HG02588 (cell line): ENCODE measurements around the gene SET.
"Not testable (repeated sequence)": the region's sequence is repeated elsewhere in the genome, so short reads cannot be mapped to it uniquely, and the experiment has no call there.

Experiments used
- ATAC-seq: cut with Tn5 transposase; IDR thresholded peaks from one replicate; pipeline ENCODE4 v1.9.1; 2021; ENCODE audit warnings: mild to moderate bottlenecking, moderate library complexity; ENCODE audit not compliant: unreplicated experiment

SET gene, protein sequence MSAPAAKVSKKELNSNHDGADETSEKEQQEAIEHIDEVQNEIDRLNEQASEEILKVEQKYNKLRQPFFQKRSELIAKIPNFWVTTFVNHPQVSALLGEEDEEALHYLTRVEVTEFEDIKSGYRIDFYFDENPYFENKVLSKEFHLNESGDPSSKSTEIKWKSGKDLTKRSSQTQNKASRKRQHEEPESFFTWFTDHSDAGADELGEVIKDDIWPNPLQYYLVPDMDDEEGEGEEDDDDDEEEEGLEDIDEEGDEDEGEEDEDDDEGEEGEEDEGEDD

DNA sequence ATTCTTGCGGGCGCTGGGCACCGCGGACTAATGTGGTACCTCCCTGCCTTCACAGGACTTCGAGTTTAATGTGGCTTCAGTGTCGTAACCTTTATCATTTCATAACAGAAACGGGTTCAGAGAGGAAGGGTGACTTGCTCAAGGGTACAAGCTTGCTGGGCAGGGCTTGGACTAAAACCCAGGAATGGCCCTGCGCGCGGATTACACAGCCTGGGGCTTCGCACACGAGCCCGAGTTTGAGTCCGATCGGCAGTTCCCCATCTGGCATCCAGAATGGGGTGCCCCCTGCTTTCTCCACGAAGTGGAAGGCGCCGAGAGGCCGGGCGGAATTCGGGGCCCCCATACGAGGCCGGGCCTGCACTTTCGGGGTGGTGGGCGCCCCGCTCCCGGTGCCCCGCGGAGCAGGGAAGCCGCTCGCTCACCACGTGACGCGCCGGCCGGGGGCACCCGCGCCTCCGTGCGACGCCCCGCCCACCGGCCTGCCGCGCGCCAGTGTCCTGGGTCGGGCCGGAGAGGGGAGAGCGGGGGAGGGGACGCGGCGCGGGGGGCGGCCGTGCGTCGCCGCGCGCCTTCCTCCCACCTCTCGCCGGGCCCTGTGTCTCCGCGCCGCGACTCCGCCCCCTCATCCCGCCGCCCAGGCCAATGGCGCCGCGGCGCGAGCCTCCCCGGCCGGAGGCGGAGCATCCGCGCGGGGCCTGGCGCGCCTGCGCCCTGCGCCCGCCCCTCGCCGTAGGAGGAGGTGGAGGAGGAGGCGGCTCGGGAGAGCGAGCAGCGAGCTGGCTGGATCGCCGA, at the start of gene SET:
Gene SET, plus strand, starts transcription at position 722 of the 792 bp plus-strand sequence. CDS start 361 bp downstream, outside the sequence.
- peak; percentile 62 for ATAC-seq

GRCh38 chr9:128640603-128641002, 48.4 kb upstream of the SET start:
- no peak for ATAC-seq

DNA sequence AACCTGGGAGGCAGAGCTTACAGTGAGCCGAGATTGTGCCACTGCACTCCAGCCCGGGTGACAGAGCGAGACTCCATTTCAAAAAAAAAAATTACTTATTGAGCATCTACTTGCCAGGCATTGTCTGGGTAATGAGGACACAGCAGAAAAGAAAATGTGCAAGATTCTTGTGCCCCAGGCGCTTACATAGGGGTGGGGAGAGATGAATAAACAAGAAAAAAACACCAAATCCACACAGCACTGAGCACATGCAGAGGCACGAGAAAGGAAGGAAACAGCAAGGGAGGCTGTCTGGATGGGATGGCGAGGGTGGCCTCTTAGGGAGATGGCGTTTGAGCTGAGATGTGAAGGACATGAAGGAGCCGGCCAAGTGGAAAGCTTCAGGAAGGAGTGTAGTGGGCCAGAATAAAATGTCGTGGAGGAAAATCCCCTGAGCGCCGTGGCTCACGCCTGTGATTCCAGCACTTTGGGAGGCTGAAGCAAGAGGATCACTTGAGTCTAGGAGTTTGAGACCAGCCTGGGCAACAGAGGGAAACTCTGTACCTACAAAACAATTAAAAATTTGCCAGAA, 46.3 kb upstream of the SET start:
- no peak for ATAC-seq

GRCh38 chr9:128643519-128644300, 45.3 kb upstream of the SET start:
- peak; percentile 68 for ATAC-seq

- not testable (repeated sequence) for ATAC-seq
Observed at GRCh38 chr9:128648206-128648605, 40.8 kb upstream of the SET start.

DNA sequence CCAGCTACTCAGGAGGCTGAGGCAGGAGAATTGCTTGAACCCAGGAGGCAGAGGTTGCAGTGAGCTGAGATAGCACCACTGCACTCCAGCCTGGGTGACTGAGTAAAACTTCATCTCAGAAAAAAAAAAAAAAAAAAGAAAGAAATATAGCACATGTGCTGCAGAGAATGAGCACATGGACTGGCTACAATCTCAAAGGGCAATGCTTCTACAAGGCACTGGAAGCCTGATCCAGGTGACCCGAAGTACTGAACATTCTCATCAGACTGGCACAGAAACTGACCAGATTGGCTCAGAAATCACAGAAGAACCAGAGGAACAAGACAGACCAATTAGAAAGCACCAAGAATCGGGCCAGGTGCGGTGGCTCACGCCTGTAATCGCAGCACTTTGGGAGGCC, 37.2 kb upstream of the SET start:
- no peak for ATAC-seq

DNA sequence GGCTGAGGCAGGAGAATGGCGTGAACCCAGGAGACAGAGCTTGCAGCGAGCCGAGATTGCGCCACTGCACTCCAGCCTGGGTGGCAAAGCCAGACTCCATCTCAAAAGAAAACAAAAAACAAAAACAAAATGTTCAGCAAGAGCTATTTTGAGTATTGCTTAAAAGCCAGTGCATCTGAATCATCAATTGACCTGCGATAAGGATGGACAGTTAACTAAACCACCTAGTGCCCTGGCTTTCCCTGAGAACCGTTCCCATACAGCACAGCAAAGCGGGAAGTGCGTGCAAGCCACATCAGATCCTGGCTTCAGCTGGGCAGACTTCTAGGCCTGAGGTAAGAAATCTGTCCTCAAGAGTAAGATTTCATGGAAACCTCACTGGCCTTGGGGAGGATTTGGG, 35.1 kb upstream of the SET start:
- no peak for ATAC-seq

DNA sequence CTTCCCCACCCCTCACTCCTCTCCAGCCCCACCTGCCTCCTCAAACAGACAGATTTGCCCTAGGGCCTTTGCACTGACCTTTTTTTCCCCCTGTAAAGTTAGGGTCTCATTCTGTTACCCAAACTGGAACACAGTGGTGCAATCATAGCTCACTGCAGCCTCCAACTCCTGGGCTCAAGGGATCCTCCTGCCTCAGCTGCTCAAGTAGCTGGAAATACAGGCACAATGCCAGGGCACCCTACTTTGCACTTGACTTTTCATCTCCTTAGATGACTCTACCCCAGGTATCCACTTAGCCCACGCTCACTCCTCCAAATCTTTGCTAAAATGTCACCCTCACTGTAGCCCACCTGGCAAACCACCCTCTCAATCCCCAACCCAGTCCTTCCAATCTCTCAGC, 34.5 kb upstream of the SET start:
- no peak for ATAC-seq

DNA sequence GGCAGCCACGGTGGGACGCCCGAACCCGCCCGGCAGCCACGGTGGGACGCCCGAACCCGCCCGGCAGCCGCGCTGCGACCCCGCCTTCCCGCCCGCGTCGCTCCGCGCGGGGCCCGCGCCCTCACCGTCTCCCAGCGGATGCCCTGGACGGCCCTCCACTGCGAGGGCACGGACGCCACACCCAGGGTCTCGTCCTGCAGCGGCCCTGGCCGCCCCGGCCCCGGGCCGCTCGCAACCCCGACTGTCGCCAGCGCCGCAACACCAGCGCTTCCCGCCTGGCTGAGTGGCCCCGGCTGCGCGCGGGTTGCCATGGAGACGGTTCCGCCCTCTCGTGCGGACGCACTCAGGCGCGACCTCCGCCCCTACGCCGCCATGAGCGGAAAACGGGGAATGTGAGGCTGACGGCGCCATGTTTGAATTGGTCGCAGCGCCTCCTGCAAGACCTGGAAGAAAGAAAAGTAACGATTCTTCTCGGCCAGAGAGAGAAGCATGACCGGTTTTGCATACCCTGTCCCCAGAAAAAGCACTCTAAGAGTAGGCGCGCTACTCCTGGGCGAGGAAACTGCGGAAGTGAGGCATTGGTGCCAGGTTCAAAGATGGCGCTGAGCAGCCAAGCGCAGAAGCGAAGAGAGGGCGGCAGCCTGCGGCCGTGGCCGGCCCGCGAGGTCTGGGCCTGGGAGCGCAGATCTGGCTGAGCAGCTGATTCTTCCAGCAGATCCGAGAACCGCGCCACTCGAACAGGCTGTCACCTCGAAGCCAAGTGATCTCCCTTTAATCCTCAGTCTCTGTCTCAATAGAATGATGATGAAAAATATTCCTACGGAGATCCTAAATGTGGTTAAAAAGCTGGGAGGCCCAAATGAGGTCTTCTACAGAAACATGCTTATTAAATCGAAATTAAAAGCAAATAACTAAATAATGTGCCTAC, 32.3 kb upstream of the SET start, which contains the start of gene DYNC2I2:
Gene DYNC2I2, minus strand, starts transcription at position 432 of the 928 bp plus-strand sequence. Its CDS starts 121 bp downstream, at position 311.
- ATAC-seq: peak; percentile 66

- ATAC-seq: no peak
Observed at GRCh38 chr9:128657344-128657704, 31.7 kb upstream of the SET start.

DNA sequence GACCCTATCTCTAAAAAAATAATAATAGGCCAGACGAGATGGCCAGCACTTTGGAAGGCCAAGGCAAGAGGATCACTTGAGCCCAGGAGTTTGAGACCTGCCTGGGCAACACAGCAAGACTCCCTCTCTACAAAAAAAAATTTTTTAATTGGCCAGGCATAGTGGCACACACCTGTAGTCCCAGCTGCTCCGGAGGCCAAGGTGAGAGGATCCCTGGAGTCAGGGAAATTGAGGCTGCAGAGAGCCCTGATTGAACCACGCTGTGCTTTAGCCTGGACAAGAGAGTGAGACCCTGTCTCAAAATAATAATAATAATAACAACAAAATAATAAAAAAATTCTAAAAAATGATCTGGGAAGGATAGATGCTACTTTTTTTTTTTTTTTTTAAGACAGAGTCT, 31.2 kb upstream of the SET start:
- ATAC-seq: no peak

DNA sequence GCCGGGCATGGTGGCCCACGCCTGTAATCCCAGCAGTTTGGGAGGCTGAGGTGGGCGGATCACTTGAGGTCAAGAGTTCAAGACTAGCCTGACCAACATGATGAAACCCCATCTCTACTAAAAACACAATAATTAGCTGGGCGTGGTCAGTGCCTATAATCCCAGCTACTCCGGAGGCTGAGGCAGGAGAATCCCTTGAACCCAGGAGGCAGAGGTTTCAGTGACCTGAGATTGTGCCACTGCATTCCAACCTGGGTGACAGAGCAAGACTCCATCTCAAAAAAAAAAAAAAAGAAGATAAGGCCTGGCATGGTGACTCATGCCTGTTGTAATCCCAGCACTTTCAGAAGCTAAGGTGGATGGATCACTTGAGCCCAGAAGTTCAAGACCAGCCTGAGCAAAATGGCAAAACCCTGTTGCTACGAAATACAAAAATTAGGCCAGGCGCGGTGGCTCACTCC, 22.5 kb upstream of the SET start:
- not testable (repeated sequence) for ATAC-seq

DNA sequence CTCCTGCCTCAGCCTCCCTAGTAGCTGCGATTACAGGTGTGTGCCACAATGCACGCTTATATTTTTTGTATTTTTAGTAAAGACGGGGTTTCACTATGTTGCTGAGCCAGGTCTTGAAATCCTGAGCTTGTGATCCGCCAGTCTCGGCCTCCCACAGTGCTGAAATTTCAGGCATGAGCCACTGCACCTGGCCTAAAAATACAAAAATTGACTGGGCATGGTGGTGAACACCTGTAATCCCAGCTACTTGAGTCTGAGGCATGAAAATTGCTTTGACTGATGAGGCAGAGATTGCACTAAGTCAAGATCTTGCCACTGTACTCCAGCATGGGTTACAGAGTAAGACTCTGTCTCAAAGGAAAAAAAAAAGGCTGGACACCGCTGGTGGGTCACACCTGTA, 19.2 kb upstream of the SET start:
- ATAC-seq: no peak

DNA sequence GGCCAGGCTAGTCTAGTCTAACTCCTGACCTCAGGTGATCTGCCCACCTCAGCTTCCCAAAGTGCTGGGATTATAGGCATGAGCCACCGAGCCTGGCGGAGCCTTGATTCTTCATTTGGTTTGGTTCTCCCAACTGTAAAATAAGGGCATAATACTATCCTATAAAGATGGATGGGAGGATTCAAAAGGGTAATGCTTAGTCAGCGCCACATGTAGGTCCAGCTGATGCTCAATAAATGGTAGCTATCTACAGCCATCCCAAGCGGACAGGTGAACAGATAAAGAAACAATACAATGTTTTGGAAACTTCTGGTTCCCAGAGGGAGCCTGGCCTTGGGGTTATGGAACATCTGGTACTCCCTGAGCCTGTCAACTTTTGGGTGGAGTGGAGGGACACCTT, 13.6 kb upstream of the SET start:
- no peak for ATAC-seq

- ATAC-seq: no peak
Observed at GRCh38 chr9:128677794-128678193, 11.2 kb upstream of the SET start.

- no peak for ATAC-seq
Observed at GRCh38 chr9:128683340-128684064, 5.5 kb upstream of the SET start.

- no peak for ATAC-seq
Observed at GRCh38 chr9:128684065-128684324, 5.0 kb upstream of the SET start.

DNA sequence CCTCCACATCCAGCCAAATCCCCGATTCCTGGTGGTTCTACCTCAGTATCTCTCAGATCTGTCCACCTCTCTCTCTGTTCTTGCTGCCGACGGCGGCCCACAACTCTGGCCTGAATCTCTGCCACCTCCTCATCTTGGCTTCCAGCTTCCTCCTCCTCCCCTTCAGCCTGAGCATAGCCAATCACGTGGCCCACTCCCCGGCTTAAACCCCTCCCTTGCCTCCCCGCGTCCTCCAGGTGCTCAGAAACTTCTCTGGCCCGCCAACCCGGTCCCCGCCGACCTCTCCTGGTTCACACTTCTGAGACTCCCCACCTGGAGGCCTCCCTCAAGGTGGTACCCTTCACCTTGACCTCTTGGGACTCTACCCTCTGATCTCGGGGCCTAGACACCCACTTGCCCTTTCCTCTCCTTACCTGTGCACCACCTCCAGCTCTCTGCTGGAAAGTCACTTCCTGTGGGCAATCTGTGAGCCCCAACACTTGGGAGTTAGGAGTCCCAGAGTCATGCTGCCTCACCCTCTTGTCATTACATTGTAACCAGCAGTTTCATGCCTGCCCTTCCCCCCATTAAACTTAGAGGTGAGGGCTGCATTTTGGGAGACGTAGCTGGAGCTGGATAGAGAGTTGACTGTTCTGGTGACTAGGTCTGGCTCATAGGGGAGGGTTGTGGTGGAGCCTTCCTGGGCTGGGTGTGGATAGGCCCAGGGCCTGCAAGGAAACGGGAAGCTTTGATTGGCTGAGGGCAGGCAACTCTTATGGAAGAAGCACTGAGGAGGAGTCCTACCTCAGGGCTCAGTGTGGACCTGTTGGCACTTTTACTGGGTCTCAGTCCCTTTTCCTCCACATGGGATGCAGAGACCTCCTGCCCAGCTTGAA, 4.5 kb upstream of the SET start:
- no peak for ATAC-seq
